H1 (cell line): ENCODE measurements around the gene RAB3C.

Source experiments
- CREB1 ChIP-seq: IDR thresholded peaks from 2 replicates; pipeline ENCODE4 v1.6.1; 2012; ENCODE audit warnings: inconsistent platforms
- NRF1 ChIP-seq: IDR thresholded peaks from 2 replicates; pipeline ENCODE4 v1.6.1; 2011; ENCODE audit warnings: mild to moderate bottlenecking, low read depth, low read length, improper control_type of control experiment
- POLR2A ChIP-seq, 2 experiments: IDR thresholded peaks; 1 replicate in 1 of 2; 2 replicates in 1 of 2; pipeline ENCODE4 v1.6.1; 2011; ENCODE audit warnings: low read depth in 2 of 2, low read length in 2 of 2, mild to moderate bottlenecking in 2 of 2; ENCODE audit errors: control extremely low read depth in 1 of 2
- RFX5 ChIP-seq: IDR thresholded peaks from 2 replicates; pipeline ENCODE4 v1.6.1; 2011; ENCODE audit warnings: low read depth, low read length, improper control_type of control experiment, borderline replicate concordance
- TF ChIP-seq, protein P1 (sequence below), 3 experiments: IDR thresholded peaks; 1 replicate in 2 of 3; 2 replicates in 1 of 3; pipeline versions ENCODE4 v1.5.1 to v1.6.1; 2011; ENCODE audit warnings: low read length in 3 of 3, mild to moderate bottlenecking in 3 of 3, inconsistent platforms in 2 of 3, low read depth in 1 of 3, moderate library complexity in 1 of 3; ENCODE audit not compliant: insufficient read depth in 1 of 3; ENCODE audit errors: control extremely low read depth in 1 of 3
- TF ChIP-seq, protein P2 (sequence below): IDR thresholded peaks from 2 replicates; pipeline ENCODE4 v1.6.1; 2012; ENCODE audit warnings: inconsistent platforms

DNA sequence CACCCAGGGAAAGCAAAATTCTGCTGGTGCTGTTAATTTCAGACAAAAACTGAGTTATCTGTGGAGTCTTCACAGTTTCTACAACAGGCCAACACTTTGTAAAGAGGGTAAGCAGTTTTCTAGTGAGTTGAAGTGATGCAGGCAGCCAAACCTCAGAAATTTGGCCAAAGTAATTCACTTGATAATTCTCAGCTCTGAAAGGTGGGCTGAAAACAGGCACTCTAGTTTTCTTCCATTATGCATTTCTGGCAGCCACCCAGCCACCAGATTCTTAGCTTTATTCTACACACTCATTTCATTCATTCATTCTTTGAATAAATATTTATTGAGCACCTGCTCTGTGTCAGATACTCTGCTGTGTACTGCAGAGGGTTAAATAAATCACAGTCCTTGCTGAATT lies 184.2 kb downstream of the RAB3C start:
- TF ChIP-seq, protein P1, sequence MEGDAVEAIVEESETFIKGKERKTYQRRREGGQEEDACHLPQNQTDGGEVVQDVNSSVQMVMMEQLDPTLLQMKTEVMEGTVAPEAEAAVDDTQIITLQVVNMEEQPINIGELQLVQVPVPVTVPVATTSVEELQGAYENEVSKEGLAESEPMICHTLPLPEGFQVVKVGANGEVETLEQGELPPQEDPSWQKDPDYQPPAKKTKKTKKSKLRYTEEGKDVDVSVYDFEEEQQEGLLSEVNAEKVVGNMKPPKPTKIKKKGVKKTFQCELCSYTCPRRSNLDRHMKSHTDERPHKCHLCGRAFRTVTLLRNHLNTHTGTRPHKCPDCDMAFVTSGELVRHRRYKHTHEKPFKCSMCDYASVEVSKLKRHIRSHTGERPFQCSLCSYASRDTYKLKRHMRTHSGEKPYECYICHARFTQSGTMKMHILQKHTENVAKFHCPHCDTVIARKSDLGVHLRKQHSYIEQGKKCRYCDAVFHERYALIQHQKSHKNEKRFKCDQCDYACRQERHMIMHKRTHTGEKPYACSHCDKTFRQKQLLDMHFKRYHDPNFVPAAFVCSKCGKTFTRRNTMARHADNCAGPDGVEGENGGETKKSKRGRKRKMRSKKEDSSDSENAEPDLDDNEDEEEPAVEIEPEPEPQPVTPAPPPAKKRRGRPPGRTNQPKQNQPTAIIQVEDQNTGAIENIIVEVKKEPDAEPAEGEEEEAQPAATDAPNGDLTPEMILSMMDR (IDR thresholded peaks at IDR 0.05; ENCODE audit: control extremely low read depth in 1 of 3, insufficient read depth in 1 of 3, low read depth in 1 of 3, low read length in 3 of 3) = no peak
- TF ChIP-seq POLR2A (IDR thresholded peaks at IDR 0.05; ENCODE audit: control extremely low read depth in 1 of 2, low read depth in 2 of 2, low read length in 2 of 2) = no peak
- TF ChIP-seq, protein P2, sequence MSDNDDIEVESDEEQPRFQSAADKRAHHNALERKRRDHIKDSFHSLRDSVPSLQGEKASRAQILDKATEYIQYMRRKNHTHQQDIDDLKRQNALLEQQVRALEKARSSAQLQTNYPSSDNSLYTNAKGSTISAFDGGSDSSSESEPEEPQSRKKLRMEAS = no peak
- TF ChIP-seq CREB1 = no peak
- TF ChIP-seq NRF1 = no peak
- no peak for TF ChIP-seq RFX5
